ENCODE measurements around the gene FAM98B.
A peak's percentile ranks its signal among the peaks of the same experiment; 100 is the strongest.

The FAM98B gene

GRCh38 chr15:38454696-38455090, 766 bp downstream of the FAM98B start:
- H3K27me3 ChIP-seq (replicated peaks; ENCODE audit: insufficient read depth, low read length): no peaks in the 10 kb centered on the region
- peak overlapping the region; percentile 97 for H3K4me2 ChIP-seq (ENCODE audit: low read depth, low read length)
- H3K36me3 ChIP-seq (replicated peaks; ENCODE audit: insufficient read depth, low read length): no peaks in the 10 kb centered on the region
- H3K27ac ChIP-seq (ENCODE audit: low read length): peak overlapping the region; percentile 99
- H3K9me3 ChIP-seq (replicated peaks; ENCODE audit: insufficient read depth, low read length): no peaks in the 10 kb centered on the region
- H3F3A ChIP-seq (ENCODE audit: insufficient read depth, low read length): peaks cover 20% of the 10 kb centered on the region
- 0 out of 2 replicates have a peak, but pooled peaks cover 2% of the 10 kb centered on the region for H4K20me1 ChIP-seq (ENCODE audit: insufficient read depth, low read length)
- peak overlapping the region; percentile 95 for H3K9ac ChIP-seq (ENCODE audit: low read length)
- H3K4me3 ChIP-seq (ENCODE audit: low read length): peak overlapping the region; percentile 84
- H3K4me1 ChIP-seq (ENCODE audit: low read length): peaks cover 6% of the 10 kb centered on the region
- H3K9me2 ChIP-seq (replicated peaks; ENCODE audit: insufficient read depth, low read length): no peaks in the 10 kb centered on the region
- DNase-seq: no peak
- no peak for TF ChIP-seq EZH2phosphoT487 (IDR thresholded peaks at IDR 0.05; ENCODE audit: low read length)
- TF ChIP-seq EZH2 (optimal IDR thresholded peaks at IDR 0.05; ENCODE audit: low read depth, low read length): no peak
- no peak for TF ChIP-seq CTCF (IDR thresholded peaks at IDR 0.05; ENCODE audit: low read length)
- peaks cover 51% of the 10 kb centered on the region for H3K79me2 ChIP-seq (ENCODE audit: low read length)
- H2AFZ ChIP-seq (ENCODE audit: low read length): peak overlapping the region; percentile 21

GRCh38 chr15:38455092-38455491, 1.2 kb downstream of the FAM98B start:
- Histone ChIP-seq H3K4me2 (ENCODE audit: low read depth, low read length) (peak overlapping the region; percentile 97), H3K4me1 (ENCODE audit: low read length) (peaks cover 6% of the 10 kb centered on the region), H3K27me3 (replicated peaks; ENCODE audit: insufficient read depth, low read length) (no peaks in the 10 kb centered on the region), H3K27ac (ENCODE audit: low read length) (peak overlapping the region; percentile 99; the same call in 1 of the 2 replicates), H3K9me3 (replicated peaks; ENCODE audit: insufficient read depth, low read length) (no peaks in the 10 kb centered on the region), H2AFZ (ENCODE audit: low read length) (peak overlapping the region; percentile 21), H3K79me2 (ENCODE audit: low read length) (peaks cover 55% of the 10 kb centered on the region), H3F3A (ENCODE audit: insufficient read depth, low read length) (peaks cover 20% of the 10 kb centered on the region), H3K9me2 (replicated peaks; ENCODE audit: insufficient read depth, low read length) (no peaks in the 10 kb centered on the region), H4K20me1 (ENCODE audit: insufficient read depth, low read length) (0 out of 2 replicates have a peak, but pooled peaks cover 2% of the 10 kb centered on the region), H3K36me3 (replicated peaks; ENCODE audit: insufficient read depth, low read length) (no peaks in the 10 kb centered on the region), H3K4me3 (ENCODE audit: low read length) (peak overlapping the region; percentile 84), H3K9ac (ENCODE audit: low read length) (peak overlapping the region; percentile 95)
- TF ChIP-seq EZH2phosphoT487 (IDR thresholded peaks at IDR 0.05; ENCODE audit: low read length): no peak
- TF ChIP-seq EZH2 (optimal IDR thresholded peaks at IDR 0.05; ENCODE audit: low read depth, low read length): no peak
- no peak for TF ChIP-seq CTCF (IDR thresholded peaks at IDR 0.05; ENCODE audit: low read length)
- DNase-seq: no peak

GRCh38 chr15:38458646-38459045, 4.7 kb downstream of the FAM98B start:
- no peak overlapping the region for H3K9ac ChIP-seq (ENCODE audit: low read length)
- H3K4me3 ChIP-seq (ENCODE audit: low read length): no peak overlapping the region
- H3K4me1 ChIP-seq (ENCODE audit: low read length): peaks cover 6% of the 10 kb centered on the region
- DNase-seq: no peak
- H3K9me3 ChIP-seq (replicated peaks; ENCODE audit: insufficient read depth, low read length): no peaks in the 10 kb centered on the region
- H3K4me2 ChIP-seq (ENCODE audit: low read depth, low read length): no peak overlapping the region
- H3K27me3 ChIP-seq (replicated peaks; ENCODE audit: insufficient read depth, low read length): no peaks in the 10 kb centered on the region
- TF ChIP-seq EZH2 (optimal IDR thresholded peaks at IDR 0.05; ENCODE audit: low read depth, low read length) (no peak), CTCF (IDR thresholded peaks at IDR 0.05; ENCODE audit: low read length) (no peak)
- no peaks in the 10 kb centered on the region for H3K36me3 ChIP-seq (replicated peaks; ENCODE audit: insufficient read depth, low read length)
- peaks cover 87% of the 10 kb centered on the region for H3K79me2 ChIP-seq (ENCODE audit: low read length)
- H3K27ac ChIP-seq (ENCODE audit: low read length): no peak overlapping the region
- 0 out of 2 replicates have a peak, but pooled peaks cover 2% of the 10 kb centered on the region for H4K20me1 ChIP-seq (ENCODE audit: insufficient read depth, low read length)
- H2AFZ ChIP-seq (ENCODE audit: low read length): no peak overlapping the region
- peaks cover 20% of the 10 kb centered on the region for H3F3A ChIP-seq (ENCODE audit: insufficient read depth, low read length)
- no peaks in the 10 kb centered on the region for H3K9me2 ChIP-seq (replicated peaks; ENCODE audit: insufficient read depth, low read length)

Data from MM.1S (cell line).